A673 (cell line): Measurements from ENCODE around the gene EPAS1.

Experiments used
- EZH2 ChIP-seq: fragments of 200-600 bp; sonication (generic); IDR thresholded peaks from 2 replicates; pipeline ENCODE4 v1.6.1; 2017; ENCODE audit warnings: borderline replicate concordance, low read depth, mild to moderate bottlenecking, mixed read lengths, antibody characterized with exemption, low read length; ENCODE audit not compliant: poor library complexity, severe bottlenecking
- TF ChIP-seq, protein P1 (sequence below): fragments of 300-800, 200-600 bp; sonication (generic); conservative IDR thresholded peaks from 2 replicates; pipeline ENCODE4 v1.5.1; 2017; ENCODE audit warnings: low read depth, mild to moderate bottlenecking, antibody characterized with exemption, low read length, moderate library complexity, mixed read lengths

DNA sequence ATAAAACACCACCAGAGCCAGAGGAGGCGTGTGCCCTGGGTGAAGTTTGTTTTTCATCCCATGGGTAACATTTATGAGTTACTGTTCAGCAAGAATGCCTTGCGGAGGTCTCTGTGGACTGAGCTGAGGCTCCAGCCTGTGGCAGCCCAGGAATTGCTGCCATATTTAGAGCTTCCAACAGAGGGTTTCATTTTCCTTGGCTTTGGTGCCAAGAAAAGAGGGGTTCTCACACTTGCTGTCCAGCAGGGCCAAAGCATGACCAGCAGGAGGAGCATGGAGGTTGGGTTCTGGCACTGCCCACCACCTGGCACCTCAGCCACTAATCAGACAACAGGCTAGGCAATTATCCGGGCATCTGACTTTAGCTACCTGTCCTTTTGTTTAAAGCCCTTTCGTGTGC lies 36.7 kb downstream of the EPAS1 start:
- TF ChIP-seq, protein P1, sequence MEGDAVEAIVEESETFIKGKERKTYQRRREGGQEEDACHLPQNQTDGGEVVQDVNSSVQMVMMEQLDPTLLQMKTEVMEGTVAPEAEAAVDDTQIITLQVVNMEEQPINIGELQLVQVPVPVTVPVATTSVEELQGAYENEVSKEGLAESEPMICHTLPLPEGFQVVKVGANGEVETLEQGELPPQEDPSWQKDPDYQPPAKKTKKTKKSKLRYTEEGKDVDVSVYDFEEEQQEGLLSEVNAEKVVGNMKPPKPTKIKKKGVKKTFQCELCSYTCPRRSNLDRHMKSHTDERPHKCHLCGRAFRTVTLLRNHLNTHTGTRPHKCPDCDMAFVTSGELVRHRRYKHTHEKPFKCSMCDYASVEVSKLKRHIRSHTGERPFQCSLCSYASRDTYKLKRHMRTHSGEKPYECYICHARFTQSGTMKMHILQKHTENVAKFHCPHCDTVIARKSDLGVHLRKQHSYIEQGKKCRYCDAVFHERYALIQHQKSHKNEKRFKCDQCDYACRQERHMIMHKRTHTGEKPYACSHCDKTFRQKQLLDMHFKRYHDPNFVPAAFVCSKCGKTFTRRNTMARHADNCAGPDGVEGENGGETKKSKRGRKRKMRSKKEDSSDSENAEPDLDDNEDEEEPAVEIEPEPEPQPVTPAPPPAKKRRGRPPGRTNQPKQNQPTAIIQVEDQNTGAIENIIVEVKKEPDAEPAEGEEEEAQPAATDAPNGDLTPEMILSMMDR = no peak
- no peak for TF ChIP-seq EZH2
